IPS-15b (cell line): Measurements from ENCODE around the gene NRG3.

ENCODE experiments used
- H3K27me3 ChIP-seq: one replicate; pipeline ENCODE4 v1.6.1; 2013; ENCODE audit warnings: low read length; ENCODE audit not compliant: control insufficient read depth, insufficient read depth
- H3K36me3 ChIP-seq: one replicate; pipeline ENCODE4 v1.6.1; 2013; ENCODE audit warnings: low read length; ENCODE audit not compliant: control insufficient read depth, insufficient read depth
- H3K4me1 ChIP-seq: one replicate; pipeline ENCODE4 v1.6.1; 2013; ENCODE audit warnings: mild to moderate bottlenecking, low read length; ENCODE audit not compliant: control insufficient read depth, insufficient read depth
- H3K4me3 ChIP-seq: one replicate; pipeline ENCODE4 v1.5.1; 2013; ENCODE audit warnings: low read depth, low read length
- H3K9ac ChIP-seq: one replicate; pipeline ENCODE4 v1.6.1; 2013; ENCODE audit warnings: low read depth, mild to moderate bottlenecking, low read length
- H3K9me3 ChIP-seq: one replicate; pipeline ENCODE4 v1.6.1; 2013; ENCODE audit warnings: mild to moderate bottlenecking, low read length; ENCODE audit not compliant: control insufficient read depth, insufficient read depth

The NRG3 gene

DNA sequence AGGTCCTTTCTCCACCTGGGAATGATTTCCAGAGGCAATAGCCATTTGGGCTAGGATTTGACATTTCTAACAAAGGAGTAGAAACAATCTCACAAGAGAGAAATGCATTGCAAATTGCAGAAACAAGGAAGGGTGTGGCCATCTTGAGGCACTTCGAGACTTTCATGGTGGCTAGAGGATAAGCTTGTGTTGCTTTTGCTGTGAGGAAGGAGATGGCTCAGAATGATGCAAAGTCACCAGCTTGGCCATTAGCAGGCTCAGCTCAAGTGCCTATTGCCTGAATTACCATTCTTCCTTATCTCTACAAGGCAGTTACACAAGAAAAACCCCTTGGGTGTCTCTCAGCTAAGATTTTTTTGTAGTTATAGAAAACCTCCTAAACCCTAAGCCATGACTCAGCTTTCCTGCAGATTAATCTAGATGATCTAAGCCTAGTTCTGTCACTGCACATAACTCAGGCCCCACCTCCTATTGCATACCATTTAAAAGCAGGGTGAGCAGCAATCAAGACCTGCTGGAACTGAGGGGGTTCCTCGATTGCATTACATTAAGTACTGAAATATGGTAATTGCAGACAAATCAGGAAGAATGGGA lies 683.1 kb downstream of the NRG3 start:
- Histone ChIP-seq H3K36me3 (no peaks in the 10 kb centered on the region), H3K9ac (no peak overlapping the region), H3K4me3 (no peak overlapping the region), H3K27me3 (no peaks in the 10 kb centered on the region), H3K4me1 (no peaks in the 10 kb centered on the region), H3K9me3 (no peaks in the 10 kb centered on the region)

DNA sequence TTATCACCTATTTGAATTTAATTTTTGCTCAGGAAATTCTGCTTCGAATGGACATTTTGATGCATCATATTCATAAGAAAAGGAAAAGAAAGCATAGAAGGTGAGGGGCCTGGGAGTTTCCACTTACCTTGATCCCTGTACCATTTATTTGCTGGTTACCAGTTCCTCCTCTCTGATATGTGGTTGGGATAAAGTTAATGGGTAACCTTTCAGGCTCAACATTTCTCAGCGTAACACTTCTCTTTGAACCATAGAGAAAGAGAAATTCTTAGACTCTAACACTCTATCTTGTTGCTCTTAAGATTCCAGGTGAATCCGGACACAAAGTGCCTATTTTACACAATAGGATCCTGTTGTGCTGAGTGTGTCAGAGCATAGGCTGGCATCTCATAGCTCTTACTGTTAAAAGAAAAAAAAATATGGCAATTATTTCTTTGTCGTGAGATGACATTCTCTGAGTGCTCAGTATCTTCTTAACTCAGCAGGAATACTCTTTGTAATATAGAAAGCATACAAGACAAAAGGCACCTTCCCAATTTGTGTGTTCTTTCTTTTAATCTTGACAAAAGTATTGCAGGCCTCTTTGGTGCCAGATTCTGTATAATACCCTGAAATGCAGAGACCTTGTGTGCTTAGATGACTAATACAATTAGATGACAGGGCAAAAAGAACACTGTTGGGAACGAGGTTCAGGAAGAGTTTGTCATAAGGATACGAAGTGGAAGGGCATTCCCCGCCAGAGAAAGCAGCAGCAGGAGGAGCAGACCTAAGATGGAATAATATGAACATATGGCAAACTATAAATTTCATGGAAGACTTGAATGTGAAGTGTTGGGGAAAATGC lies 689.6 kb downstream of the NRG3 start:
- no peak overlapping the region for H3K9ac ChIP-seq
- H3K4me1 ChIP-seq = no peaks in the 10 kb centered on the region
- H3K27me3 ChIP-seq = no peaks in the 10 kb centered on the region
- no peaks in the 10 kb centered on the region for H3K9me3 ChIP-seq
- H3K4me3 ChIP-seq = no peak overlapping the region
- H3K36me3 ChIP-seq = no peaks in the 10 kb centered on the region

DNA sequence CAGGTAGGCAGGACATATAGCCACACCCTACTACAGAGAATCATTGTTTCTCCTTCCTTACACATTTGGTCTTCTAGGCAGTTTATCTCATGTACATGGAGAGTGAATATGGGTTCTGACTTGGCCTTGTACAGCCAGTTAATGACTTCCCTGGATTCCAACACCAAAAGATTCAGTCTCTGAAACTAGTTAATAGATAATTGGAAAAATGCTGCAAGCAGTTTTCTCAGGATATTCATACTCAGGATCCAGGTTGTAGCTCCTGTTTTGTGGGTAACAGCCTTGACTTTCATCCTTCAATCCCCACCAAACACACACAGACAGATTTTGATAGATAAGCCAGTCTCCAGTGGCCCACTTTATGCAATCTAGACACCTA lies 690.2 kb downstream of the NRG3 start:
- Histone ChIP-seq H3K27me3 (no peaks in the 10 kb centered on the region), H3K9me3 (no peaks in the 10 kb centered on the region), H3K36me3 (no peaks in the 10 kb centered on the region), H3K9ac (no peak overlapping the region), H3K4me3 (no peak overlapping the region), H3K4me1 (no peaks in the 10 kb centered on the region)

DNA sequence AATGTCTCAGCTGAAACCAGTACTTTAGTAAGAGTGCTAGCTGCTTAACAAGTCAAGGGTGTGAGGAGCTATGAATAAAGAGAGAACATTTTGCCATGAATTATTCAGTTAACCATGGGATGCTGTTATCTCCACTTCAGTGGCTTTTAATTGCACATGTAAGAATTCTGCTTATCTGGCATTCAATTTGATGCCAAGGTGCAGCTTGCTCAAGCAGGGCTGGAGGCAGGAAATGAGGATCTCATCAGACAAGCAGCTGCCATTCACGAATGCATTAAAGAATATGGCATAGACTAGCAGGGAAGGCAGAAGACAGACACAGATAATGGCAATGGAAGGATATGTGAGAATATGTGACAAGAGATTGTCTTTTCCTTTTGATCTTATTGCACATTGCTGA lies 697.8 kb downstream of the NRG3 start:
- peaks cover 2% of the 10 kb centered on the region for H3K4me1 ChIP-seq
- H3K36me3 ChIP-seq = no peaks in the 10 kb centered on the region
- H3K27me3 ChIP-seq = no peaks in the 10 kb centered on the region
- no peak overlapping the region for H3K9ac ChIP-seq
- no peak overlapping the region for H3K4me3 ChIP-seq
- no peaks in the 10 kb centered on the region for H3K9me3 ChIP-seq

DNA sequence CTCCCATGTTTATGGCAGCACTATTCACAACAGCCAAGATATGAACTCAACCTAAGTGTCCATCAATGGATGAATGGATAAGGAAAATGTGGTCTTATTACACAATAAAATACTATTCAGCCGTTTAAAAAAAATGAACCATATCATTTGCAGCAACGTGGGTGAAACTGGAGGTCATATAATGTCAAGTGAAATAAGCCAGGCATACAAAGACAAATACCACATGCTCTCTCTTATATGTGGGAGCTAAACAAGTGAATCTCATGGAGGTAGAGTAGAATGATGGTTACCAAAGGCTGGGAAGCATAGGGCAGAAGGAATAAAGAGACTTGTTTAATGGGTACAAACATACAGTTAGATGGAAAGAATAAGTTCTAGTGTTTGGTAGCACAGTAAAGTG lies 699.1 kb downstream of the NRG3 start:
- no peak overlapping the region for H3K4me3 ChIP-seq
- no peaks in the 10 kb centered on the region for H3K9me3 ChIP-seq
- H3K4me1 ChIP-seq = peaks cover 2% of the 10 kb centered on the region
- no peaks in the 10 kb centered on the region for H3K36me3 ChIP-seq
- H3K9ac ChIP-seq = no peak overlapping the region
- no peaks in the 10 kb centered on the region for H3K27me3 ChIP-seq

DNA sequence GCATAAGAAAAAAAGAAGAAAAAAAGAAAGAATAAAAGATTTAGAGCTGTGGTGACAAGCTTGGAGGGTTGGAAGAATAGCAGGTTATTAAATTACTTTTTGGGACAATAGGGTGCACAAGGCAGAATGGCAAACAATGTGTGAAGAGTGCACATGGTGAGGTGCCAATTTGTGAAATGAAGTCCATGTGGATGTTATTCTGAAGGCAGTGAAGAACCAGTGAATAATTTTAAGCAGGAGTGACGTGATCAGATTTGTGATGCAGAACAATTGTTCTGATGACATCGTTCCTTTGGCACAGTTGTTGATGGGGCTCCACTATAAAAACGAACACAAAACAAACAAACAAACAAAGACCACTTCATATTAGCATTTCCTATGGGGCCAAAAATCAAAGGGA lies 700.3 kb downstream of the NRG3 start:
- Histone ChIP-seq H3K36me3 (no peaks in the 10 kb centered on the region), H3K4me1 (peaks cover 2% of the 10 kb centered on the region), H3K4me3 (no peak overlapping the region), H3K9ac (no peak overlapping the region), H3K9me3 (no peaks in the 10 kb centered on the region), H3K27me3 (no peaks in the 10 kb centered on the region)

DNA sequence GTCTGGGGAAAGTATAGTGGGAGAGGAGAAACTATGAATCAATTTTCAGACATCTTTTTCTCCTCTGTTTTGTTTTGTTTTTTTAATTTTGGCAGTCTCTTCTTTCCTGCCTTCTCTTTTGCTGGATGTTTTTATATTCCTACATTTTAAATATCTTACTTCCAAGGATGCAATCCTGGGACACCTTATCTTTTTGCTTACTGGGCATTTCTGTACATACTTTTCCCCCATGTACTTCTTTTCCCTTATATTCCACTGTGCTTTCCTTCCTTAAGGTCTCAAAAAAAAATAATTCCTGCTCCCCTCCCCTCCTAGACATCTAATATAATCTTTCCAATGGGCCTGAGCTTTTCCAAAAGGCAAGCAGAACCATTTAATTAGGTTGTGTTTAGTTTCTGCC lies 701.1 kb downstream of the NRG3 start:
- H3K9me3 ChIP-seq = no peaks in the 10 kb centered on the region
- H3K4me1 ChIP-seq = peaks cover 2% of the 10 kb centered on the region
- H3K4me3 ChIP-seq = no peak overlapping the region
- no peaks in the 10 kb centered on the region for H3K27me3 ChIP-seq
- H3K9ac ChIP-seq = no peak overlapping the region
- H3K36me3 ChIP-seq = no peaks in the 10 kb centered on the region

DNA sequence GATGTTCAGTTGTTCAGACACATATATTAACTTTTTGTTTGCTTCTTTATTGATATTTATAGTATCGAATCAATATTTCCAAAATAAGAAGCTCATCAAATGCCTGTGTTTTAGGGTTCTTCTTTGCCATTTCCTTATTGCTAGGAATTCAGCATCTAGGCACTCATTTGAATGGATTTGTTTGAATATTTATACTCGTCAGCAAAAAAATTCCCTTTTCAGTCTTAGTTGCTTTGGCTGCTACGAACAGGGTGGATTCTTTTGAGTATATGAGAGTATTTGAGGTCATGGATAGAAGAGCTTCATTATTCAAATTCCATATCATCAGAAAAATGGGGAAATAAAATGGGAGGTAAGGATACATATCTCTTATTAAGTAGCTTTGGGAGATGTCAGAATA lies 706.9 kb downstream of the NRG3 start:
- Histone ChIP-seq H3K9me3 (no peaks in the 10 kb centered on the region), H3K27me3 (no peaks in the 10 kb centered on the region), H3K4me3 (no peak overlapping the region), H3K9ac (no peak overlapping the region), H3K36me3 (no peaks in the 10 kb centered on the region), H3K4me1 (no peaks in the 10 kb centered on the region)

DNA sequence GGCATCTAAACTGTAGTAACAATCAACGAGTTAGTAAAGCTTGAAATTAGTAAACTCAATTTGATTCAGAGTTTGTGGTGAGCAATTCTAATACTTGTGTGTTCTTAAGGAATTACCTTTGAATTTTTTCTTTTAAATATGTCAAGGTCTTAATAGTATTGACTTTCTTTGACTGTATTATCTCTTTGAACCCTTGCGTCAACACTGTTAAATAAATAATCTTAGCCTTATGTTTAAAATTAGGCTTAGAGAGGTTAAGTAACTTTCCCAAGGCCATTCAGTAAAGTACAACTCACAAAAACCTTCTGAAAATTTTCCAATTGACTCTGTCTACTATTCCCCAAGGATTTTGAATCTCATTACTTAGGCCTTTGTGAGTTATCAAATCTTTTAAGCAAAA lies 716.4 kb downstream of the NRG3 start:
- Histone ChIP-seq H3K4me3 (no peak overlapping the region), H3K4me1 (no peaks in the 10 kb centered on the region), H3K27me3 (no peaks in the 10 kb centered on the region), H3K9ac (no peak overlapping the region), H3K36me3 (no peaks in the 10 kb centered on the region), H3K9me3 (no peaks in the 10 kb centered on the region)

DNA sequence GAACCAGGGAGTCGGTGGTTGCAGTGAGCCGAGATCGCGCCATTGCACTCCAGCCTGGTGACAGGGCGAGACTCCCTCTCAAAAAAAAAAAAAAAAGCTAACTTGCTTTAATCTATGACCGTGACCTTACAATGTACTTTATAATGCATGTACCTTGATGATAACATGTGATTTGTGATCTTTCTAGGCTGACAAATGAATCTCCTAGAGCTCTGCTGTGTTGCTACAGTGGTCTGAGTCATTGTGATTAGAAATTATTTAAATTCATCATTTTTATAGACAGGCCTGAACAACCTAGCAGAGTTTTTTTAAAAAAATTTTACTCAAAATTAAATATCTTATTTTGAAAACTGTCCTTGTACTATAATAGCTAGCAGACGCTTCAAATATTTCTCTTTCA lies 722.8 kb downstream of the NRG3 start:
- Histone ChIP-seq H3K36me3 (no peaks in the 10 kb centered on the region), H3K9ac (no peak overlapping the region)

DNA sequence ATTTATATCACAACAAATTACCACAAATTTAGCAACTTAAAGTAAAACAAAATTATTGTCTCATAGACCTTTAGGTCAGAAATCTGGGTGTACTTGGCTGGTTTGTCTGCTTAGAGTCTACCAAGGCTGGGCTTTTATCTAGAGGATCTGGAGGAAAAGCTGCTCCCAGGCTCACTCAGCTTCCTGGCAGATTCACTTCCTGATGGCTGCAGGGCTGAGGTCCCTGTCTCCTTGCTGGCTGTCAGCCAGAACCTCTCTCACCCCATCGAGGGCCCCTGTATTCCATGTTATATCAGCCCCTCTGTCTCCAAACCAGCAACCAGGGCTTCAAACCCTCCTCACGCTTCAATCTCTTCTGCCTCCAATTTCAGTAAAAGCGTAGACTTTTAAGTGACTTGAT lies 734.9 kb downstream of the NRG3 start:
- H3K9ac ChIP-seq = no peak overlapping the region
- no peaks in the 10 kb centered on the region for H3K9me3 ChIP-seq
- no peaks in the 10 kb centered on the region for H3K36me3 ChIP-seq
- H3K27me3 ChIP-seq = no peaks in the 10 kb centered on the region
- H3K4me1 ChIP-seq = peaks cover 8% of the 10 kb centered on the region
- H3K4me3 ChIP-seq = no peak overlapping the region

More for the DNA sequence above, 722.8 kb downstream of the NRG3 start:
- no peaks in the 10 kb centered on the region for H3K4me1 ChIP-seq
- H3K4me3 ChIP-seq = no peak overlapping the region
- no peaks in the 10 kb centered on the region for H3K27me3 ChIP-seq
- no peaks in the 10 kb centered on the region for H3K9me3 ChIP-seq

DNA sequence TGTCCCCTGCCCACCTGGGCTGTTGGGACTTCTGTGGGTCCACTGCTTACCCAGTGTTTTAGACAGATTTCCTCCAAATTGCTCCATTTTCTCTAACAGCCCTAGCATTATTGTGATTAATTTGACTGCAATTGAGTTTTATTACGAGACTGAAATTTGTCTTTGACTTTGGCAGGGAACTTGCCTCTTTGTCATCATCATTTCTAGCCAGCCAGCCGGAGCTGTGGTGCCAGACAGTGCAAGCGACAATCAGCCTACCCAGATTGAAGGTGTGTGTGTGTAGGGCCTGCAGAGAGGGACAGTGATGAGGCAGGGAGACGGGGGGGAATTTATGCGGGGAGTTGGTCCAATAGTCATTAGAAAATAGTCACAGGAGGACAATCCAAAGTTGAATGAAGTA lies 743.0 kb downstream of the NRG3 start:
- Histone ChIP-seq H3K9me3 (no peaks in the 10 kb centered on the region), H3K4me1 (no peaks in the 10 kb centered on the region), H3K9ac (no peak overlapping the region), H3K36me3 (no peaks in the 10 kb centered on the region), H3K27me3 (no peaks in the 10 kb centered on the region), H3K4me3 (no peak overlapping the region)
